HEK293 (cell line): ENCODE measurements around the gene COPS2.

Experiments
- CTCF ChIA-PET: fragments of 350-600 bp; formaldehyde crosslinking; extraction: SDS; loops from one replicate; lab custom pipeline; 2021; ENCODE audit warnings: antibody characterized with exemption; lab: Yijun Ruan, JAX
- POLR2A ChIA-PET: fragments of 300-600 bp; formaldehyde crosslinking; extraction: SDS; loops from one replicate; lab custom pipeline; 2020; ENCODE audit warnings: antibody characterized with exemption, inconsistent platforms; lab: Yijun Ruan, JAX
- H3K27ac ChIP-seq: fragments of 200-500 bp; sonication (Bioruptor generic); 2 replicates; pipeline ENCODE4 v1.5.1; 2014; ENCODE audit warnings: low read depth, low read length, control low read depth, inconsistent platforms; ENCODE audit errors: extremely low read depth
- H3K36me3 ChIP-seq, 2 experiments: fragments of 200-500 bp in 1 of 2; sonication (Bioruptor generic) in 1 of 2; 1 replicate in 1 of 2; 2 replicates in 1 of 2; pipeline ENCODE4 v1.5.1; 2014 to 2017; ENCODE audit warnings: inconsistent platforms in 2 of 2, low read length in 2 of 2; ENCODE audit not compliant: control insufficient read depth in 2 of 2, insufficient read depth in 1 of 2
- H3K4me1 ChIP-seq: fragments of 200-500 bp; sonication (Bioruptor generic); 2 replicates; pipeline ENCODE4 v1.5.1; 2014; ENCODE audit warnings: mild to moderate bottlenecking, low read length, inconsistent platforms; ENCODE audit not compliant: control insufficient read depth, insufficient read depth
- H3K4me3 ChIP-seq: 2 replicates; pipeline ENCODE4 v1.5.1; 2011; ENCODE audit warnings: low read depth, mild to moderate bottlenecking, control low read depth, low read length, moderate library complexity
- H3K9me3 ChIP-seq: fragments of 200-500 bp; sonication (Bioruptor generic); 2 replicates; pipeline ENCODE4 v1.5.1; 2014; ENCODE audit warnings: low read depth, low read length, inconsistent platforms; ENCODE audit not compliant: control insufficient read depth, insufficient read depth
- BCL11A ChIP-seq: fragments of 450-650 bp; formaldehyde crosslinking; IDR thresholded peaks from 2 replicates; pipeline ENCODE4 v1.5.1; 2016; ENCODE audit warnings: low read depth, missing biosample characterization, missing genetic modification characterization
- HOXA7 ChIP-seq: sonication (generic); formaldehyde crosslinking; IDR thresholded peaks from 2 replicates; pipeline ENCODE4 v1.8.1; 2022; ENCODE audit warnings: missing genetic modification reagents, borderline replicate concordance
- MZF1 ChIP-seq: fragments of 450-650 bp; formaldehyde crosslinking; IDR thresholded peaks from 2 replicates; pipeline ENCODE4 v1.5.1; 2017; ENCODE audit warnings: missing biosample characterization, missing genetic modification characterization, borderline replicate concordance
- OSR2 ChIP-seq: fragments of 450-650 bp; formaldehyde crosslinking; IDR thresholded peaks from 2 replicates; pipeline ENCODE4 v1.5.1; 2016; ENCODE audit warnings: missing biosample characterization, missing genetic modification characterization
- SCRT1 ChIP-seq: fragments of 450-650 bp; formaldehyde crosslinking; IDR thresholded peaks from 2 replicates; pipeline ENCODE4 v1.5.1; 2016; ENCODE audit warnings: missing biosample characterization, missing genetic modification characterization, borderline replicate concordance
- SCRT2 ChIP-seq: fragments of 450-650 bp; formaldehyde crosslinking; IDR thresholded peaks from 2 replicates; pipeline ENCODE4 v1.5.1; 2016; ENCODE audit warnings: missing biosample characterization, missing genetic modification characterization
- SP7 ChIP-seq: fragments of 450-650 bp; formaldehyde crosslinking; IDR thresholded peaks from 2 replicates; pipeline ENCODE4 v1.5.1; 2016; ENCODE audit warnings: missing biosample characterization, missing genetic modification characterization
- ZBTB48 ChIP-seq: fragments of 450-650 bp; formaldehyde crosslinking; IDR thresholded peaks from 2 replicates; pipeline ENCODE4 v1.5.1; 2016; ENCODE audit warnings: missing biosample characterization, missing genetic modification characterization
- ZNF341 ChIP-seq: fragments of 450-650 bp; formaldehyde crosslinking; IDR thresholded peaks from 2 replicates; pipeline ENCODE4; 2016; ENCODE audit warnings: low read depth, missing biosample characterization, missing genetic modification characterization
- ZNF600 ChIP-seq: fragments of 450-650 bp; formaldehyde crosslinking; IDR thresholded peaks from 2 replicates; pipeline ENCODE4 v1.5.1; 2016; ENCODE audit warnings: missing biosample characterization, missing genetic modification characterization
- ZNF623 ChIP-seq: fragments of 450-650 bp; formaldehyde crosslinking; IDR thresholded peaks from 2 replicates; pipeline ENCODE4 v1.5.1; 2016; ENCODE audit warnings: missing biosample characterization, missing genetic modification characterization
- ZNF768 ChIP-seq: fragments of 450-650 bp; formaldehyde crosslinking; IDR thresholded peaks from 2 replicates; pipeline ENCODE4 v1.5.1; 2018; ENCODE audit warnings: missing biosample characterization, mild to moderate bottlenecking, missing genetic modification characterization
- TF ChIP-seq, protein P1 (sequence below): fragments of 450-650 bp; formaldehyde crosslinking; IDR thresholded peaks from 2 replicates; pipeline ENCODE4 v1.5.1; 2016; ENCODE audit warnings: missing biosample characterization, missing genetic modification characterization
- TF ChIP-seq, protein P2 (sequence below): fragments of 450-650 bp; formaldehyde crosslinking; IDR thresholded peaks from 2 replicates; pipeline ENCODE4 v1.5.1; 2017; ENCODE audit warnings: missing biosample characterization, missing genetic modification characterization
- TF ChIP-seq, protein P3 (sequence below): fragments of 450-650 bp; formaldehyde crosslinking; IDR thresholded peaks from 2 replicates; pipeline ENCODE4 v1.5.1; 2016; ENCODE audit warnings: missing biosample characterization, missing genetic modification characterization

Gene COPS2

DNA sequence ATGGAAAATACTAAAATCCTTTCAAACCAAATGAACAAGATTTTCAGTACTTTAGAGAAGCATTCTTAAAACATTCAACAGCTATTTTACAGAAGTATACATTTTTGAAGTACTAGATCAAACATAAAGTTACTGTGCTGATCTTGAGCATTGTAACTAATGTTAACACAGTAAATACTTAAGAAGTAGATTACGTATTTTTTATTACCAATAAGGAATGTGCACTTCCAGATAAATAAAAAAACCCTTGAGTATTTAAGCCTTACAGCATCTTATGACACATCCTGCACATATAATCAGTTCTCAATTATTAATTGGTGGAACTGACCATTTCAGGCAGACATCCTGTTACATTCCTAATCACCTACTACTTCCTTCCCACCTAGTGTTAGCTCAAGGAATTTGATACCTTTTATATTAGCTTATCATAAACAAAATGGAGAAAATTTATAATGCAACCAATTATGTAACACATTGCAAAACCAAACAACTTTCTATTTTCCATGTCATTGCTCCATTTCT is 32.8 kb downstream of the COPS2 start:
- Histone ChIP-seq H3K36me3 (peaks cover 0 to 16% of the 10 kb centered on the region in 2 experiments), H3K4me1 (no peaks in the 10 kb centered on the region), H3K9me3 (no peaks in the 10 kb centered on the region), H3K27ac (no peak overlapping the region), H3K4me3 (no peak overlapping the region)
- ChIA-PET POLR2A (no interaction called here), CTCF (interaction anchor here (0.8 to 0.9 kb wide), 2 partner anchors 16 to 261 kb away, joined by 3 read pairs; no protein-coding TSS in a partner anchor)
- TF ChIP-seq ZNF600 (tag by site-specific recombination) (no peak), MZF1 (tag by site-specific recombination) (no peak), SP7 (tag by site-specific recombination) (no peak)

DNA sequence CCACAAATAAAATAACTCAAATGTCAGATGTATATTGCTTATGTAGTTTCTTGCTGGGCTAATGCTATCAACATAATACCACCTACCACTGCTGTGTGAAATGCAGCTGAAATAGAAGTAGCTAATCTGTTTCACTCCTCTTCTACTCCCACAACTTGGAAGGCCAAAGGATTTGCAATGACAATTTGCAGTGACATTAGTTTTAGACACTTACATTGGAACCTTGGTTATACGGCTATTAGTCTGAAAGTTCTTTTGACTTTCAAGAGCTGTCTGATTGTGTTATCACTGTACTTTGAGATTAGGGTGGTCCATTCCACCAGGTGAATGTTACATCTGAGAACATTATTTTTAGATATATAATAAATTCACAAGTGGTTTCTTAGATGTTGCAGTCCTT is 33.5 kb downstream of the COPS2 start:
- Histone ChIP-seq H3K9me3 (no peaks in the 10 kb centered on the region), H3K4me1 (no peaks in the 10 kb centered on the region), H3K4me3 (no peak overlapping the region), H3K27ac (no peak overlapping the region)
- CTCF ChIA-PET, result interaction anchor here (0.9 kb wide), 1 partner anchor 260 kb away, joined by 3 read pairs; no protein-coding TSS in a partner anchor
- POLR2A ChIA-PET, result no interaction called here
- TF ChIP-seq ZNF341 (tag by site-specific recombination) (no peak), OSR2 (tag by site-specific recombination) (no peak), HOXA7 (CRISPR knock-in tag) (no peak), ZNF623 (tag by site-specific recombination) (no peak)
- TF ChIP-seq, all 188 proteins: peak for 0
- H3K36me3 ChIP-seq, result peaks cover 0 to 13% of the 10 kb centered on the region in 2 experiments

DNA sequence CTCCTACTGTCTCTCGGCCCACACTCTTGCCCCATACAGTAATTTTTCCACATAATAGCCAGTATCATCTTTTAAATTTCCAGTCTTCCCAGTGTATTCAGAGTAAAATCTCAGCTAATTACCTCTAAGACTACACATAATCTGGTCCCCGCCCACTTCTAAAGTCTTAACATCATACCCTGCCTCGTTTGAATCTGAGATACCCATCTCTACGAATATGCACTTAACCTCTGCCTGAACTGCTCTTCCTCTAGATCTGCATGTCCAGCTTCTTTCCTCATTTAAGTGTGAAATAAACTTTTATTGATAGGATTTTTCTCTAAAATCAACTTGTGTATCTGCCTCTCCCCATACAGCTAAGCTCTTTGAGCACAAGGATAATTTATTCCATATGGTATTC is 34.6 kb downstream of the COPS2 start:
- Histone ChIP-seq H3K4me1 (no peaks in the 10 kb centered on the region), H3K9me3 (no peaks in the 10 kb centered on the region), H3K36me3 (peaks cover 0 to 9% of the 10 kb centered on the region in 2 experiments; a peak in 2 of 3 replicates), H3K4me3 (no peak overlapping the region), H3K27ac (no peak overlapping the region)
- TF ChIP-seq ZNF768 (tag by site-specific recombination) (no peak), ZBTB48 (tag by site-specific recombination) (no peak), BCL11A (tag by site-specific recombination) (no peak)
- TF ChIP-seq, protein P1, sequence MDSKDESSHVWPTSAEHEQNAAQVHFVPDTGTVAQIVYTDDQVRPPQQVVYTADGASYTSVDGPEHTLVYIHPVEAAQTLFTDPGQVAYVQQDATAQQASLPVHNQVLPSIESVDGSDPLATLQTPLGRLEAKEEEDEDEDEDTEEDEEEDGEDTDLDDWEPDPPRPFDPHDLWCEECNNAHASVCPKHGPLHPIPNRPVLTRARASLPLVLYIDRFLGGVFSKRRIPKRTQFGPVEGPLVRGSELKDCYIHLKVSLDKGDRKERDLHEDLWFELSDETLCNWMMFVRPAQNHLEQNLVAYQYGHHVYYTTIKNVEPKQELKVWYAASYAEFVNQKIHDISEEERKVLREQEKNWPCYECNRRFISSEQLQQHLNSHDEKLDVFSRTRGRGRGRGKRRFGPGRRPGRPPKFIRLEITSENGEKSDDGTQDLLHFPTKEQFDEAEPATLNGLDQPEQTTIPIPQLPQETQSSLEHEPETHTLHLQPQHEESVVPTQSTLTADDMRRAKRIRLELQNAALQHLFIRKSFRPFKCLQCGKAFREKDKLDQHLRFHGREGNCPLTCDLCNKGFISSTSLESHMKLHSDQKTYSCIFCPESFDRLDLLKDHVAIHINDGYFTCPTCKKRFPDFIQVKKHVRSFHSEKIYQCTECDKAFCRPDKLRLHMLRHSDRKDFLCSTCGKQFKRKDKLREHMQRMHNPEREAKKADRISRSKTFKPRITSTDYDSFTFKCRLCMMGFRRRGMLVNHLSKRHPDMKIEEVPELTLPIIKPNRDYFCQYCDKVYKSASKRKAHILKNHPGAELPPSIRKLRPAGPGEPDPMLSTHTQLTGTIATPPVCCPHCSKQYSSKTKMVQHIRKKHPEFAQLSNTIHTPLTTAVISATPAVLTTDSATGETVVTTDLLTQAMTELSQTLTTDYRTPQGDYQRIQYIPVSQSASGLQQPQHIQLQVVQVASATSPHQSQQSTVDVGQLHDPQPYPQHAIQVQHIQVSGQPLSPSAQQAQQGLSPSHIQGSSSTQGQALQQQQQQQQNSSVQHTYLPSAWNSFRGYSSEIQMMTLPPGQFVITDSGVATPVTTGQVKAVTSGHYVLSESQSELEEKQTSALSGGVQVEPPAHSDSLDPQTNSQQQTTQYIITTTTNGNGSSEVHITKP, result no peak
- CTCF ChIA-PET, result interaction anchor here (0.5 kb wide), 1 partner anchor 1925 kb away, joined by 3 read pairs; no protein-coding TSS in a partner anchor
- POLR2A ChIA-PET, result no interaction called here

DNA sequence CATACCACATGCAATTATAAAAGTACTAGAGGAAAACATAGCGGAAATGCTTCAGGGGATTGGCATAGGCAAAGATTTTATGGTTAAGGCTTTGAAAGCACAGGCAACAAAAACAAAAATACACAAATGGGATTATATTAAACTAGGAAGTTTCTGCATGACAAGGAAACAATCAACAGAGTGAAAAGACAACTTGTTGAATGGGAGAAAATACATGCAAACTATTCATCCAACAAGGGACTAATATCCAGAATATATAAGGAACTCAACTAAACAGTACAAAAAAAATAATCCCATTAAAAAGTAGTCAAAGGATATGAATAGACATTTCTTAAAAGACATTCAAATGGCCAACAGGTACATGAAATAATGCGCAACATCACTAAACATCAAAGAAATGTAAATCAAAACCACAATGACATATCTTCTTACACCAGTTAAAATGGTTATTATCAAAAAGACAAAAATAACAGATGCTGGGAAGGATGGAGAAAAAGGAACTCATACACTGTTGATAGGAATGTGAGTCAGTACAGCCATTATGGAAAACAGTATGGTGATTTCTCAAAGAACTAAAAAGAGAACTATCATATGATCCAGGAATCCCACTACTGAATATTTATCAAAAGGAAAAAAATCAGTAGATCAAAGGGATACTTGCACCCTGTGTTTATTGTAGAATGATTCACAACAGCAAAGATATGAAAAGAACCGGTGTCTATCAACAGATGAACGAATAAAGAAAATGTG is 39.1 kb downstream of the COPS2 start:
- Histone ChIP-seq H3K9me3 (no peaks in the 10 kb centered on the region), H3K4me3 (no peak overlapping the region), H3K36me3 (peaks cover 6 to 19% of the 10 kb centered on the region in 2 experiments), H3K4me1 (no peaks in the 10 kb centered on the region), H3K27ac (no peak overlapping the region)
- CTCF ChIA-PET, result interaction anchor here (0.7 kb wide), 1 partner anchor 8 kb away, joined by 3 read pairs; no protein-coding TSS in a partner anchor
- POLR2A ChIA-PET, result no interaction called here
- peak; percentile 76 for TF ChIP-seq SCRT1 (tag by site-specific recombination)
- TF ChIP-seq, protein P2, sequence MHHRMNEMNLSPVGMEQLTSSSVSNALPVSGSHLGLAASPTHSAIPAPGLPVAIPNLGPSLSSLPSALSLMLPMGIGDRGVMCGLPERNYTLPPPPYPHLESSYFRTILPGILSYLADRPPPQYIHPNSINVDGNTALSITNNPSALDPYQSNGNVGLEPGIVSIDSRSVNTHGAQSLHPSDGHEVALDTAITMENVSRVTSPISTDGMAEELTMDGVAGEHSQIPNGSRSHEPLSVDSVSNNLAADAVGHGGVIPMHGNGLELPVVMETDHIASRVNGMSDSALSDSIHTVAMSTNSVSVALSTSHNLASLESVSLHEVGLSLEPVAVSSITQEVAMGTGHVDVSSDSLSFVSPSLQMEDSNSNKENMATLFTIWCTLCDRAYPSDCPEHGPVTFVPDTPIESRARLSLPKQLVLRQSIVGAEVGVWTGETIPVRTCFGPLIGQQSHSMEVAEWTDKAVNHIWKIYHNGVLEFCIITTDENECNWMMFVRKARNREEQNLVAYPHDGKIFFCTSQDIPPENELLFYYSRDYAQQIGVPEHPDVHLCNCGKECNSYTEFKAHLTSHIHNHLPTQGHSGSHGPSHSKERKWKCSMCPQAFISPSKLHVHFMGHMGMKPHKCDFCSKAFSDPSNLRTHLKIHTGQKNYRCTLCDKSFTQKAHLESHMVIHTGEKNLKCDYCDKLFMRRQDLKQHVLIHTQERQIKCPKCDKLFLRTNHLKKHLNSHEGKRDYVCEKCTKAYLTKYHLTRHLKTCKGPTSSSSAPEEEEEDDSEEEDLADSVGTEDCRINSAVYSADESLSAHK, result no peak
- peak; percentile 84 for TF ChIP-seq SCRT2 (tag by site-specific recombination)
- TF ChIP-seq, protein P3, sequence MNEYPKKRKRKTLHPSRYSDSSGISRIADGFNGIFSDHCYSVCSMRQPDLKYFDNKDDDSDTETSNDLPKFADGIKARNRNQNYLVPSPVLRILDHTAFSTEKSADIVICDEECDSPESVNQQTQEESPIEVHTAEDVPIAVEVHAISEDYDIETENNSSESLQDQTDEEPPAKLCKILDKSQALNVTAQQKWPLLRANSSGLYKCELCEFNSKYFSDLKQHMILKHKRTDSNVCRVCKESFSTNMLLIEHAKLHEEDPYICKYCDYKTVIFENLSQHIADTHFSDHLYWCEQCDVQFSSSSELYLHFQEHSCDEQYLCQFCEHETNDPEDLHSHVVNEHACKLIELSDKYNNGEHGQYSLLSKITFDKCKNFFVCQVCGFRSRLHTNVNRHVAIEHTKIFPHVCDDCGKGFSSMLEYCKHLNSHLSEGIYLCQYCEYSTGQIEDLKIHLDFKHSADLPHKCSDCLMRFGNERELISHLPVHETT (tag by site-specific recombination), result no peak
